HepG2 (cell line): ENCODE data around the gene BTBD19. TPM values are rescaled to one million over a fixed set of nuclear protein-coding genes. Genes with fewer than 3 reads are reported as not detected.

ENCODE experiments used
- AGO1 ChIP-seq: fragments of 200-400 bp; formaldehyde crosslinking; IDR thresholded peaks from 2 replicates; pipeline ENCODE4 v1.6.1; 2017; ENCODE audit warnings: mild to moderate bottlenecking, low read depth, low read length, moderate library complexity; ENCODE audit not compliant: poor library complexity, severe bottlenecking
- ARID5B ChIP-seq: IDR thresholded peaks from 2 replicates; pipeline ENCODE4 v1.4.0; 2020; ENCODE audit warnings: mild to moderate bottlenecking, missing genetic modification reagents
- EED ChIP-seq: sonication (generic); formaldehyde crosslinking; IDR thresholded peaks from 2 replicates; pipeline ENCODE4 v1.5.0; 2020; ENCODE audit warnings: mild to moderate bottlenecking, missing genetic modification reagents
- ETV5 ChIP-seq: IDR thresholded peaks from 2 replicates; pipeline ENCODE4 v1.6.1; 2018; ENCODE audit warnings: missing biosample characterization, missing genetic modification reagents, inconsistent platforms, borderline replicate concordance
- HIVEP1 ChIP-seq: sonication (generic); formaldehyde crosslinking; IDR thresholded peaks from 2 replicates; pipeline ENCODE4 v1.4.0; 2020; ENCODE audit warnings: mild to moderate bottlenecking, missing genetic modification reagents
- HOXA3 ChIP-seq: sonication (generic); formaldehyde crosslinking; IDR thresholded peaks from 2 replicates; pipeline ENCODE4 v1.5.0; 2020; ENCODE audit warnings: missing genetic modification reagents
- HOXA5 ChIP-seq: sonication (generic); formaldehyde crosslinking; IDR thresholded peaks from 2 replicates; pipeline ENCODE4 v1.4.0; 2020; ENCODE audit warnings: missing genetic modification reagents
- MED8 ChIP-seq: sonication (generic); formaldehyde crosslinking; IDR thresholded peaks from 2 replicates; pipeline ENCODE4 v1.8.1; 2023; ENCODE audit warnings: mild to moderate bottlenecking, missing genetic modification reagents; ENCODE audit not compliant: insufficient replicate concordance
- NFIB ChIP-seq: sonication (generic); formaldehyde crosslinking; IDR thresholded peaks from 2 replicates; pipeline ENCODE4 v1.9.0; 2021; ENCODE audit warnings: missing genetic modification reagents, mild to moderate bottlenecking, borderline replicate concordance
- PHF20 ChIP-seq: sonication (generic); formaldehyde crosslinking; IDR thresholded peaks from 2 replicates; pipeline ENCODE4 v1.5.0; 2020; ENCODE audit warnings: mild to moderate bottlenecking, missing genetic modification reagents
- RBFOX2 ChIP-seq: fragments of 200-400 bp; formaldehyde crosslinking; IDR thresholded peaks from 2 replicates; pipeline ENCODE4 v1.6.1; 2017; ENCODE audit warnings: low read depth, mild to moderate bottlenecking, low read length
- ZMAT3 ChIP-seq: sonication (generic); formaldehyde crosslinking; conservative IDR thresholded peaks from 2 replicates; pipeline ENCODE4 v1.7.0; 2021; ENCODE audit warnings: missing genetic modification reagents
- ZNF230 ChIP-seq: sonication (generic); formaldehyde crosslinking; IDR thresholded peaks from 2 replicates; pipeline ENCODE4 v1.4.0; 2020; ENCODE audit warnings: mild to moderate bottlenecking, missing genetic modification reagents
- ZNF652 ChIP-seq: IDR thresholded peaks from 2 replicates; pipeline ENCODE4 v1.6.1; 2016; ENCODE audit warnings: low read depth, borderline replicate concordance
- ZNF713 ChIP-seq: sonication (generic); formaldehyde crosslinking; IDR thresholded peaks from 2 replicates; pipeline ENCODE4 v1.4.0; 2020; ENCODE audit warnings: mild to moderate bottlenecking, missing genetic modification reagents
- ZNF782 ChIP-seq: sonication (generic); formaldehyde crosslinking; IDR thresholded peaks from 2 replicates; pipeline ENCODE4 v1.4.0; 2020; ENCODE audit warnings: missing genetic modification reagents, mild to moderate bottlenecking, borderline replicate concordance
- polyA plus RNA-seq, 8 experiments: library from polyadenylated mRNA; depleted of rRNA in 3 of 8; stranded (reverse) in 7 of 8; unstranded in 1 of 8; fragments of >200 nt; fragmentation: Illumina TruSeq in 4 of 8; extraction: Trizol in 4 of 8; gene quantifications; 2 replicates each; pipeline versions ENCODE4 v1.2.1 to v1.2.3, GENCODE V29; 2011 to 2016; ENCODE audit warnings: low read depth in 4 of 8, missing spikeins in 1 of 8, mixed read lengths in 1 of 8; ENCODE audit not compliant: insufficient read depth in 1 of 8
- total RNA-seq, 5 experiments: library from RNA; depleted of rRNA; stranded (reverse); fragments of >200 nt; fragmentation: Illumina TruSeq; extraction: Trizol; gene quantifications; 2 replicates each; pipeline ENCODE4 v1.2.3, GENCODE V29; 2016; ENCODE audit warnings: low read depth in 1 of 5
- TF ChIP-seq, protein P1 (sequence below): sonication (generic); formaldehyde crosslinking; IDR thresholded peaks from 2 replicates; pipeline ENCODE4 v1.4.0; 2020; ENCODE audit warnings: missing genetic modification reagents

BTBD19 gene
- total and polyA plus RNA-seq, 2 of the 13 experiments (the other 11 are each of a cell fraction or from before 2014, with no cell fraction given), result 2.7 to 6.7 TPM

DNA sequence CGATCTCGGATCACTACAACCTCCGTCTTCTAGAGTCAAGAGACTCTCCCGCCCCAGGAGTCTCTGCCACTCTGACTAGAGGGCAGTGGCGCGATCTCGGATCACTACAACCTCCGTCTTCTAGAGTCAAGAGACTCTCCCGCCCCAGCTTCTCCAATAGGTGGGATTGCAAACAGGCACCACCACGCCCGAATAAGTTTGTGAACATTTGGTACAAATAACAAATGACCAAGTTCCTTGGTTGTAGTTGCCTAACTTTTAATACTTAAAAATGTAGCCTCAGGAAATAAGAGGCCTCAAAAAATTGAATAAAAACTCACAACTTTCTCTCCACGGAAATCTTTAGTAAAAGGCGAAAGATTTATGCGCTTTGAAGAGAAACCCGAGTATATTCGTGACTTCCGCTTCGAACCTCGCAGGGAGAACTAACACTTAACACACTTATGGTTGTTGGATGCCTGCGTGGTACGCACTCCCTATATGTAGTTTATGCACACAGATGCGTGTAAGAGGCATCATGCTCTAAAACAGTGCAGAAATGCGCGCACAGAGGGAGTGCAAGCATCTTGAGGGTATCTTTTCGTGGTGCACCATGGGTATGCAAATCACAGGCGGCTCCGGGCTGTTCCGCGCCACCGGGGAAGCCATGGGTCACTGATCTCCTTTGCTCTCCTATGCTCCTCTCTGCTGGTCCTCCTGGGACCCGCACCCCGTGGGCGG, 11.4 kb downstream of the BTBD19 start (continued):
- TF ChIP-seq, protein P1, sequence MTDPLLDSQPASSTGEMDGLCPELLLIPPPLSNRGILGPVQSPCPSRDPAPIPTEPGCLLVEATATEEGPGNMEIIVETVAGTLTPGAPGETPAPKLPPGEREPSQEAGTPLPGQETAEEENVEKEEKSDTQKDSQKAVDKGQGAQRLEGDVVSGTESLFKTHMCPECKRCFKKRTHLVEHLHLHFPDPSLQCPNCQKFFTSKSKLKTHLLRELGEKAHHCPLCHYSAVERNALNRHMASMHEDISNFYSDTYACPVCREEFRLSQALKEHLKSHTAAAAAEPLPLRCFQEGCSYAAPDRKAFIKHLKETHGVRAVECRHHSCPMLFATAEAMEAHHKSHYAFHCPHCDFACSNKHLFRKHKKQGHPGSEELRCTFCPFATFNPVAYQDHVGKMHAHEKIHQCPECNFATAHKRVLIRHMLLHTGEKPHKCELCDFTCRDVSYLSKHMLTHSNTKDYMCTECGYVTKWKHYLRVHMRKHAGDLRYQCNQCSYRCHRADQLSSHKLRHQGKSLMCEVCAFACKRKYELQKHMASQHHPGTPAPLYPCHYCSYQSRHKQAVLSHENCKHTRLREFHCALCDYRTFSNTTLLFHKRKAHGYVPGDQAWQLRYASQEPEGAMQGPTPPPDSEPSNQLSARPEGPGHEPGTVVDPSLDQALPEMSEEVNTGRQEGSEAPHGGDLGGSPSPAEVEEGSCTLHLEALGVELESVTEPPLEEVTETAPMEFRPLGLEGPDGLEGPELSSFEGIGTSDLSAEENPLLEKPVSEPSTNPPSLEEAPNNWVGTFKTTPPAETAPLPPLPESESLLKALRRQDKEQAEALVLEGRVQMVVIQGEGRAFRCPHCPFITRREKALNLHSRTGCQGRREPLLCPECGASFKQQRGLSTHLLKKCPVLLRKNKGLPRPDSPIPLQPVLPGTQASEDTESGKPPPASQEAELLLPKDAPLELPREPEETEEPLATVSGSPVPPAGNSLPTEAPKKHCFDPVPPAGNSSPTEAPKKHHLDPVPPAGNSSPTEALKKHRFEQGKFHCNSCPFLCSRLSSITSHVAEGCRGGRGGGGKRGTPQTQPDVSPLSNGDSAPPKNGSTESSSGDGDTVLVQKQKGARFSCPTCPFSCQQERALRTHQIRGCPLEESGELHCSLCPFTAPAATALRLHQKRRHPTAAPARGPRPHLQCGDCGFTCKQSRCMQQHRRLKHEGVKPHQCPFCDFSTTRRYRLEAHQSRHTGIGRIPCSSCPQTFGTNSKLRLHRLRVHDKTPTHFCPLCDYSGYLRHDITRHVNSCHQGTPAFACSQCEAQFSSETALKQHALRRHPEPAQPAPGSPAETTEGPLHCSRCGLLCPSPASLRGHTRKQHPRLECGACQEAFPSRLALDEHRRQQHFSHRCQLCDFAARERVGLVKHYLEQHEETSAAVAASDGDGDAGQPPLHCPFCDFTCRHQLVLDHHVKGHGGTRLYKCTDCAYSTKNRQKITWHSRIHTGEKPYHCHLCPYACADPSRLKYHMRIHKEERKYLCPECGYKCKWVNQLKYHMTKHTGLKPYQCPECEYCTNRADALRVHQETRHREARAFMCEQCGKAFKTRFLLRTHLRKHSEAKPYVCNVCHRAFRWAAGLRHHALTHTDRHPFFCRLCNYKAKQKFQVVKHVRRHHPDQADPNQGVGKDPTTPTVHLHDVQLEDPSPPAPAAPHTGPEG (CRISPR knock-in tag), result 0 out of 2 replicates have a peak, but pooled peaks have one; percentile 52
- 0 out of 2 replicates have a peak, but pooled peaks have one; percentile 21 for TF ChIP-seq ZNF652 (CRISPR knock-in tag)
- TF ChIP-seq ZMAT3 (CRISPR knock-in tag), result peak; percentile 80; the same call in 1 of the 2 replicates
- peak; percentile 59; the same call in 1 of the 2 replicates for TF ChIP-seq ZNF230
- TF ChIP-seq HOXA5 (CRISPR knock-in tag), result peak; percentile 59; the same call in 1 of the 2 replicates
- peak; percentile 100 for TF ChIP-seq MED8 (CRISPR knock-in tag)
- no peak for TF ChIP-seq EED
- TF ChIP-seq AGO1, result peak; percentile 84
- peak; percentile 62 for TF ChIP-seq HIVEP1 (CRISPR knock-in tag)
- TF ChIP-seq ZNF782, result no peak
- TF ChIP-seq ETV5 (CRISPR knock-in tag), result peak; percentile 86
- TF ChIP-seq PHF20, result peak; percentile 66; the same call in 1 of the 2 replicates
- TF ChIP-seq ARID5B (CRISPR knock-in tag), result peak; percentile 36; the same call in 1 of the 2 replicates
- TF ChIP-seq NFIB (CRISPR knock-in tag), result no peak
- TF ChIP-seq HOXA3 (CRISPR knock-in tag), result peak; percentile 9; the same call in 1 of the 2 replicates
- TF ChIP-seq ZNF713, result no peak
- peak; percentile 78 for TF ChIP-seq RBFOX2
